Measurements from ENCODE around the gene FSTL4. TPM values are rescaled to one million over a fixed set of nuclear protein-coding genes. Genes with fewer than 3 reads are reported as not detected.

FSTL4 gene
- total and polyA plus RNA-seq, 9 donors, result 0.07 to 0.22 (median 0.15) TPM; not detected in 4

- 37 to 65% (median 42%) methylated on average over 8 of the region's 8 CpGs for WGBS, 3 donors
- no peaks in the 10 kb centered on the region for H3K27me3 ChIP-seq
- H3K36me3 ChIP-seq, result no peaks in the 10 kb centered on the region
- TF ChIP-seq EP300 (IDR thresholded peaks at IDR 0.05) (no peak), CTCF (IDR thresholded peaks at IDR 0.05) (no peak), POLR2A (IDR thresholded peaks at IDR 0.05) (no peak)
- no peak overlapping the region for H3K27ac ChIP-seq
- no peak overlapping the region for H3K4me3 ChIP-seq
- no peak for DNase-seq
- H3K4me1 ChIP-seq (ENCODE audit: insufficient read depth), result no peaks in the 10 kb centered on the region
- no peaks in the 10 kb centered on the region for H3K9me3 ChIP-seq
- intact Hi-C loops (cut with DNase I), result no loop called here
These were observed 117.5 kb downstream of the FSTL4 start for GRCh38 chr5:133494923-133495246.

- WGBS, 3 donors, result 33 to 58% (median 41%) methylated on average over 6 of the region's 6 CpGs
- no peaks in the 10 kb centered on the region for H3K36me3 ChIP-seq
- no peaks in the 10 kb centered on the region for H3K9me3 ChIP-seq
- H3K27me3 ChIP-seq, result no peaks in the 10 kb centered on the region
- DNase-seq, result no peak
- TF ChIP-seq CTCF (IDR thresholded peaks at IDR 0.05) (no peak), POLR2A (IDR thresholded peaks at IDR 0.05) (no peak), EP300 (IDR thresholded peaks at IDR 0.05) (no peak)
- H3K4me1 ChIP-seq (ENCODE audit: insufficient read depth), result no peaks in the 10 kb centered on the region
- H3K27ac ChIP-seq, result no peak overlapping the region
- intact Hi-C loops (cut with DNase I), result no loop called here
- H3K4me3 ChIP-seq, result no peak overlapping the region
These were observed 118.0 kb downstream of the FSTL4 start for GRCh38 chr5:133494232-133494922.

- WGBS, 3 donors, result 58 to 62% (median 58%) methylated on average over 1 of the region's 1 CpG
These were observed 122.7 kb downstream of the FSTL4 start for GRCh38 chr5:133489632-133490031.

GRCh38 chr5:133487093-133487492, 125.2 kb downstream of the FSTL4 start:
- intact Hi-C loops (cut with DNase I), result no loop called here
- TF ChIP-seq EP300 (IDR thresholded peaks at IDR 0.05), result no peak
- no peak for TF ChIP-seq POLR2A (IDR thresholded peaks at IDR 0.05)
- no peak for TF ChIP-seq CTCF (IDR thresholded peaks at IDR 0.05)
- H3K4me3 ChIP-seq, result no peak overlapping the region
- H3K4me1 ChIP-seq (ENCODE audit: insufficient read depth), result no peaks in the 10 kb centered on the region
- H3K27ac ChIP-seq, result no peak overlapping the region
- WGBS, 3 donors, result 68 to 80% (median 69%) methylated on average over 4 of the region's 4 CpGs
- H3K27me3 ChIP-seq, result no peaks in the 10 kb centered on the region
- no peaks in the 10 kb centered on the region for H3K36me3 ChIP-seq
- no peaks in the 10 kb centered on the region for H3K9me3 ChIP-seq
- no peak for DNase-seq

More at GRCh38 chr5:133489632-133490031, 122.7 kb downstream of the FSTL4 start:
- H3K9me3 ChIP-seq, result no peaks in the 10 kb centered on the region
- H3K36me3 ChIP-seq, result no peaks in the 10 kb centered on the region
- no peak for TF ChIP-seq EP300 (IDR thresholded peaks at IDR 0.05)
- TF ChIP-seq POLR2A (IDR thresholded peaks at IDR 0.05), result no peak
- TF ChIP-seq CTCF (IDR thresholded peaks at IDR 0.05), result no peak
- H3K27ac ChIP-seq, result no peak overlapping the region
- no peak for DNase-seq
- intact Hi-C loops (cut with DNase I), result no loop called here
- no peaks in the 10 kb centered on the region for H3K27me3 ChIP-seq
- no peaks in the 10 kb centered on the region for H3K4me1 ChIP-seq (ENCODE audit: insufficient read depth)
- no peak overlapping the region for H3K4me3 ChIP-seq

All from ovary (tissue), 9 donors.